NCI-H2196 treated with DMSO at 0.1 percent for 48 hours (cell line): Measurements from ENCODE around the gene G6PC3.
A peak's percentile ranks its signal among the peaks of the same experiment; 100 is the strongest.
"Not testable (repeated sequence)": the region's sequence is repeated elsewhere in the genome, so short reads cannot be mapped to it uniquely, and the experiment has no call there.

ENCODE experiments used
- DNase-seq: peaks from one replicate; lab custom pipeline; 2025; ENCODE audit not compliant: unreplicated experiment; lab: John Stamatoyannopoulos, UW

Gene G6PC3

GRCh38 chr17:44105941-44106340 lies 35.4 kb downstream of the G6PC3 start:
- no peak for DNase-seq

GRCh38 chr17:44106801-44107200 lies 36.3 kb downstream of the G6PC3 start:
- no peak for DNase-seq

DNA sequence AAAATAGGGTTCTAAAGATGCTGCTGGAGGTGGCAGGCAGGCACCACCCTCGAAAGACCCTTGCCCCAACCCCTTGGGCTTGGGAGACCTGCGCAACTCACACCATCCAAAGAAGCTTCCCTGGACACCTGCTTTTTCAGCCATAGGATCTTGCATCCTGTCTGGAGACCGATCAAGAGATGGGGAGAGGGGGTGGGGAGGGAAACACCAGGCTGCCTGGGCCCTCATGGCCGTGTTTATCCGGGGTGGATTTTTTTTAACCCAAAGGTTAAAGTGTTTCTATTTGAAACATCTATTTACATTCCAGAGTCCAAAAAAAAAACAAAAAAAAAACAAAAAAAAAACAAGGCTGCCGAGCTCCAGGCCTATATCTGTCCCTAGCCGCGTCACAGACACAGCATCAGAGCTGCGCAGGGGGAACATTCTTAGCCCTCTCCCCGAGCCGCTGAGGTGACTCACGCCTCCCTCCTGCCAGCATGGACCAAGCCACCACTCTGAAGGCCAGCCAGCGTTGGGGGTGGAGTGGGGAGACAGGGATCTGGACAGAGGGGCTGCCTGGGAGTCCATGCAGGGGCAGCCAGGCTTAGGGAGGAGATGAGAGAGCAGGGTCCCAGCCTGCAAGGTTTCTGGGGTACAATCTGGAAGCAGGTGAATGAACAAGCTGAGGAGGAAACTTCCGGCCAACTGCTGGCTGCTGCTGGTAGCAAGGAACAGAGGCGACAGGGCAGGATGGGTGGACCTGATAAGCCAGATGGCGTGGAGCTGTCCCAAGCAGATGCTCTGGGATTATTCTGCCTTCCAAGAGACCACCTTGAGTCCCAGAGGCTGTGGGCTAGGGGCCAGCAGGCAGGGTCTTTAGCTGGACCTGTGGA lies 38.1 kb downstream of the G6PC3 start:
- DNase-seq, result no peak

GRCh38 chr17:44109312-44109630 lies 38.7 kb downstream of the G6PC3 start:
- DNase-seq, result no peak

- DNase-seq, result no peak
Observed at GRCh38 chr17:44110011-44110686, 39.6 kb downstream of the G6PC3 start.

- DNase-seq, result peak; percentile 93
Observed at GRCh38 chr17:44110823-44111633, 40.5 kb downstream of the G6PC3 start.

GRCh38 chr17:44111777-44112176 lies 41.2 kb downstream of the G6PC3 start:
- DNase-seq, result no peak

GRCh38 chr17:44112284-44113280 lies 42.0 kb downstream of the G6PC3 start:
- DNase-seq, result no peak

DNA sequence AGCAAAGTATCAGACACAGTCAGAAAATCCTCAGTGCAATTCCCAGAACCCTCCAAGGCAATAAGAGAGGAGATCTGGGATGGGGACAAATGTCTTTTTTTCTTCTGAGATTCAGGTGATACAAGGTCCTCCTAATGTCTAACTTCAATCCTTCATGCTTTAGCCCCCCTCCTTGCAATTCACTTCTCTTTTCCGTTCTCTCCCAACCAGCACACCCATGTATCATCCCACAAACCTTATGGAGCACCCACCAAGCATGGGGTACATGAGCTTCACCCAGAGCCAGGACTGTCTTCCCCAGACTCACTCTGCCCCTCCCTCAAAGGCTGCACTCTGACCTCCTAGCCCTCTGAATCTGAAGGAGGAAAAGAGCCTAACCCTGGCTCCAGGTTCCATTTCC lies 42.8 kb downstream of the G6PC3 start:
- DNase-seq, result no peak

- DNase-seq, result no peak
Observed at GRCh38 chr17:44113868-44114840, 43.6 kb downstream of the G6PC3 start.

- DNase-seq, result no peak
Observed at GRCh38 chr17:44115585-44116415, 45.3 kb downstream of the G6PC3 start.

- no peak for DNase-seq
Observed at GRCh38 chr17:44117351-44117750, 46.8 kb downstream of the G6PC3 start.

- no peak for DNase-seq
Observed at GRCh38 chr17:44118427-44119050, 48.0 kb downstream of the G6PC3 start.

DNA sequence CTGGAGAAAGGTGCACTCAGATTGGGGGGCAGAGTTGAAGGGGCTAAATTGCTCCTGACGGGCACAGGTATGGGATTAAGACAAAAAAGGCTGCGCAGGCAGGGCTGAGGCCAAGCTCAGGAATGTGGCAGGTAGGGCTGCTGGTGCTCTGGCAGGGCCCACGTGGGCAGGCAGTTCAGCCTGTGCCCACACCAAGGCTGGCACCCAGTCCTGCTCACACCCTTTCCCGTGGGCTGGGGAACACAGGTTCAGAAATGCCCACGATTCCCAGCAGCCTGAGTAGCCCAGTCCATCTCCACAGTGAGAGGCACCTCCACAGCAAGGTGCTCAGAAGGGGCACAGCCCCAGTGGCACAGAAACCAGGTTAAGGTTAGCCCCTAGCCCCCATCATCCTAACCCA lies 48.5 kb downstream of the G6PC3 start:
- DNase-seq, result no peak

- DNase-seq, result no peak
Observed at GRCh38 chr17:44119798-44120197, 49.3 kb downstream of the G6PC3 start.

DNA sequence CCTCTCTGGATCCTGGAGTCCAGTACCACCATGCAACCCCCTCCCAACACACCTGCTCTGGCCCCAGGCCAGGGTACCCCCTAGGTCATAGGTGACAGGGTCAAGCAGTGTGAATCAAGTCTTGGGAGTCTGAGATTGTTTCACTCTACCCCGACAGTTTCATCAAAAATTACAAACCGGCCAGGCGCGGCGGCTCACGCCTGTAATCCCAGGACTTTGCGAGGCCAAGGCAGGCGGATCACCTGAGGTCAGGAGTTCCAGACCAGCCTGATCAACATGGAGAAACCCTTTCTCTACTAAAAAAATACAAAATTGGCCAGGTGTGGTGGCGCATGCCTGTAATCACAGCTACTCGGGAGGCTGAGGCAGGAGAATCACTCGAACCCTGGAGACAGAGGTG lies 49.7 kb downstream of the G6PC3 start:
- not testable (repeated sequence) for DNase-seq

GRCh38 chr17:44120851-44121605 lies 50.5 kb downstream of the G6PC3 start:
- no peak for DNase-seq
